D721Med (cell line): ENCODE results near the gene LZTFL1.

Source experiments
- DNase-seq: peaks from one replicate; pipeline ENCODE4 v3.0.0; 2011; ENCODE audit warnings: low spot score; ENCODE audit not compliant: insufficient read length
- FAIRE-seq: peaks from 2 replicates; lab custom pipeline; 2011; peaks lifted over from hg19 to GRCh38; lab: Jason Lieb, UNC
- CTCF ChIP-seq: IDR thresholded peaks from 2 replicates; pipeline ENCODE4 v1.5.1; 2012; ENCODE audit warnings: mild to moderate bottlenecking, control low read depth; ENCODE audit not compliant: insufficient read depth; ENCODE audit errors: missing control alignments

Gene LZTFL1

GRCh38 chr3:45884368-45885201 lies 42.7 kb upstream of the LZTFL1 start:
- DNase-seq (no peak), FAIRE-seq (no peak)

GRCh38 chr3:45881078-45882022 lies 39.4 kb upstream of the LZTFL1 start:
- DNase-seq (no peak), FAIRE-seq (no peak)
- TF ChIP-seq CTCF, result no peak

More at GRCh38 chr3:45884368-45885201, 42.7 kb upstream of the LZTFL1 start:
- TF ChIP-seq CTCF, result no peak

GRCh38 chr3:45880725-45881077 lies 38.8 kb upstream of the LZTFL1 start:
- no peak for DNase-seq
- no peak for FAIRE-seq
- no peak for TF ChIP-seq CTCF

GRCh38 chr3:45878124-45878523 lies 36.2 kb upstream of the LZTFL1 start:
- TF ChIP-seq CTCF, result no peak
- DNase-seq, result no peak
- FAIRE-seq, result no peak

GRCh38 chr3:45874677-45875346 lies 32.9 kb upstream of the LZTFL1 start:
- FAIRE-seq (no peak), DNase-seq (no peak)
- no peak for TF ChIP-seq CTCF

- DNase-seq, result no peak
- no peak for TF ChIP-seq CTCF
- FAIRE-seq, result no peak
Observed at GRCh38 chr3:45873638-45874037, 31.7 kb upstream of the LZTFL1 start.
